Lung (tissue), 12 donors: Measurements from ENCODE around the gene HIP1R. TPM values are rescaled to one million over a fixed set of nuclear protein-coding genes. Genes with fewer than 3 reads are reported as not detected.
A peak's percentile ranks its signal among the peaks of the same experiment; 100 is the strongest.

Experiments
- ATAC-seq: fragments of 200-7000 bp; cut with Tn5 transposase; one replicate; pipeline ENCODE4 v1.9.1; 2020; ENCODE audit warnings: moderate number of reproducible peaks; ENCODE audit not compliant: insufficient read depth, low FRiP score
- DNase-seq, 3 donors: peaks; one replicate each; pipeline ENCODE4 v3.0.0-alpha.2; 2013 to 2017
- H3K27ac ChIP-seq, 2 donors: one replicate each; pipeline ENCODE4 v1.5.1; 2013; ENCODE audit warnings: mild to moderate bottlenecking in 2 of 2, moderate library complexity in 2 of 2, control low read depth in 1 of 2, inconsistent platforms in 1 of 2, low read depth in 1 of 2, low read length in 1 of 2
- H3K27me3 ChIP-seq, 3 donors: one replicate each; pipeline ENCODE4 v1.5.1; 2013; ENCODE audit warnings: low read length in 2 of 3; ENCODE audit not compliant: control insufficient read depth in 3 of 3, insufficient read depth in 3 of 3
- H3K36me3 ChIP-seq, 4 donors: one replicate each; pipeline ENCODE4 v1.5.1; 2013; ENCODE audit warnings: low read length in 4 of 4, mild to moderate bottlenecking in 1 of 4, moderate library complexity in 1 of 4; ENCODE audit not compliant: control insufficient read depth in 4 of 4, insufficient read depth in 4 of 4
- H3K4me1 ChIP-seq, 5 donors: one replicate each; pipeline ENCODE4 v1.5.1; 2013; ENCODE audit warnings: low read length in 5 of 5, mild to moderate bottlenecking in 2 of 5, moderate library complexity in 1 of 5; ENCODE audit not compliant: control insufficient read depth in 5 of 5, insufficient read depth in 5 of 5
- H3K4me3 ChIP-seq: one replicate; pipeline ENCODE4 v1.5.1; 2013; ENCODE audit warnings: mild to moderate bottlenecking, control low read depth, moderate library complexity
- H3K9ac ChIP-seq, 2 donors: one replicate each; pipeline ENCODE4 v1.5.1; 2013; ENCODE audit warnings: low read length in 2 of 2, control low read depth in 1 of 2; ENCODE audit not compliant: insufficient read depth in 1 of 2
- H3K9me3 ChIP-seq, 4 donors: one replicate each; pipeline ENCODE4 v1.5.1; 2013; ENCODE audit warnings: low read length in 3 of 4, mild to moderate bottlenecking in 1 of 4, moderate library complexity in 1 of 4; ENCODE audit not compliant: control insufficient read depth in 4 of 4, insufficient read depth in 3 of 4
- CTCF ChIP-seq: IDR thresholded peaks from 2 replicates; pipeline ENCODE4 v1.5.1; 2012; ENCODE audit warnings: mild to moderate bottlenecking; ENCODE audit errors: control extremely low read depth, extremely low read depth
- WGBS, 2 donors: extraction: QIAGEN DNeasy Blood & Tissue Kit; methylation state at CpG; one replicate each; pipeline ENCODE4 v1.1.7; 2013; 5-methylcytosine and 5-hydroxymethylcytosine counted together
- polyA plus RNA-seq, 2 donors: library from polyadenylated mRNA; stranded (reverse); fragments of 200-250 nt; gene quantifications; one replicate each; pipeline ENCODE4 v1.2.1, GENCODE V29; 2013
- total RNA-seq, 2 donors: library from RNA; depleted of rRNA in 1 of 2; stranded (reverse); fragments of >200 nt in 1 of 2; gene quantifications; one replicate each; pipeline ENCODE4 v1.2.1, GENCODE V29; 2014 to 2021
- donor health status: control.
- donor health status: control.
- donor health status: Bipolar disorder and iron deficiency.
- donor health status: healthy.
- donor health status: DM: yes; HTN: yes; CAD: no.

Gene HIP1R
- total and polyA plus RNA-seq, 4 donors: 33.8 to 56.3 (median 35.4) TPM

- 90 to 91% methylated on average over 13 of the region's 13 CpGs for WGBS, 2 donors
- Histone ChIP-seq H3K36me3 (peaks cover 0 to 50% (median 25%) of the 10 kb centered on the region in 4 donors), H3K9me3 (no peaks in the 10 kb centered on the region), H3K4me3 (no peak overlapping the region), H3K27me3 (no peaks in the 10 kb centered on the region), H3K27ac (peak overlapping the region; percentile 85 to 88), H3K4me1 (peaks cover 19 to 36% (median 27%) of the 10 kb centered on the region in 5 donors), H3K9ac (no peak overlapping the region)
- DNase-seq (no peak), ATAC-seq (no peak)
- no peak for TF ChIP-seq CTCF
Observed at GRCh38 chr12:122868471-122869177, 33.4 kb downstream of the HIP1R start.

- Histone ChIP-seq H3K4me3 (no peak overlapping the region), H3K27ac (no peak overlapping the region), H3K9ac (no peak overlapping the region), H3K9me3 (no peaks in the 10 kb centered on the region), H3K36me3 (peaks cover 0 to 46% (median 22%) of the 10 kb centered on the region in 4 donors), H3K27me3 (no peaks in the 10 kb centered on the region), H3K4me1 (peaks cover 24 to 37% (median 33%) of the 10 kb centered on the region in 5 donors)
- no peak for TF ChIP-seq CTCF
- DNase-seq (no peak), ATAC-seq (no peak)
- 97 to 98% methylated on average over 8 of the region's 8 CpGs for WGBS, 2 donors
Observed at GRCh38 chr12:122869207-122869973, 34.1 kb downstream of the HIP1R start.

GRCh38 chr12:122870163-122870842, 35.0 kb downstream of the HIP1R start:
- ATAC-seq (no peak), DNase-seq (no peak)
- H3K27me3 ChIP-seq: no peaks in the 10 kb centered on the region
- peak overlapping the region in 1 of 2 donors; percentile 71 for H3K27ac ChIP-seq
- no peaks in the 10 kb centered on the region for H3K9me3 ChIP-seq
- peaks cover 24 to 37% (median 36%) of the 10 kb centered on the region in 5 donors for H3K4me1 ChIP-seq
- 84 to 87% methylated on average over 11 of the region's 11 CpGs for WGBS, 2 donors
- H3K9ac ChIP-seq: no peak overlapping the region
- no peak overlapping the region for H3K4me3 ChIP-seq
- TF ChIP-seq CTCF: no peak
- peaks cover 0 to 42% (median 21%) of the 10 kb centered on the region in 4 donors for H3K36me3 ChIP-seq
